T-helper 2 cell (primary cell): ENCODE measurements around the gene CARNS1.
A peak's percentile ranks its signal among the peaks of the same experiment; 100 is the strongest.

ENCODE experiments used
- DNase-seq, 5 experiments: peaks; one replicate each; pipeline versions ENCODE4 v3.0.0 to v3.0.0-alpha.2; 2012 to 2022

Gene CARNS1

GRCh38 chr11:67441098-67441563 is 25.7 kb downstream of the CARNS1 start:
- DNase-seq = no peak

DNA sequence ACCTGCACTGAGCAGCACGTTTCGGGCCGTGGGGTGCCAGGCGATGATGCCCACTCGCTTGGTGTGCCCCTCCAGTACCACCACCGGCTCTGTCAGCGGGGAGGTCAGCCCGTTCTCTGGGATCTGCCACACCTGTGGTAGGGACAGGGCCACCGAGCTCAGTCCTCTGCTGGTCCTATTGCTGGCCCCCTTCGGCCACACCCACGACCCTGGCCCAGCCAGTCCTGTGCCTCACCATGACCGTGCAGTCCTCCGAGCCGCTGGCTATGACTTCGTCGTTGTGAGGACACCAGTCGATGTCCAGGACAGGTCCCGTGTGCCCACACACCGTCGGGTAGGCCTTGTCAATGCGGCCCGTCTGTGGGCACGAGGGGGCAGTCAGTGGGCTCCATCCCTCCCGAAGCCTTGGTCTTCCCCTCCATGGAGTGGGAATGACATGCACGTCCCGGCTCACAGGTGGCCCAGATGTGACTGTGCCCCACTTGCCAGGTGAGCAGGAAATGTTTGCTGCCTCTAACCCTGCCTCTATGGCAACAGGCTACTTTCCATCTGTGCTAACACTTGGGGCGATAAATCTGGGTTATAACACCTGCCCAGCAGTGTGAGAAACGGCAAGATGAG is 26.4 kb downstream of the CARNS1 start:
- DNase-seq = peak in 2 of 5 experiments; percentile 38 to 46

- DNase-seq = no peak
These were observed 27.3 kb downstream of the CARNS1 start for GRCh38 chr11:67442504-67443404.

DNA sequence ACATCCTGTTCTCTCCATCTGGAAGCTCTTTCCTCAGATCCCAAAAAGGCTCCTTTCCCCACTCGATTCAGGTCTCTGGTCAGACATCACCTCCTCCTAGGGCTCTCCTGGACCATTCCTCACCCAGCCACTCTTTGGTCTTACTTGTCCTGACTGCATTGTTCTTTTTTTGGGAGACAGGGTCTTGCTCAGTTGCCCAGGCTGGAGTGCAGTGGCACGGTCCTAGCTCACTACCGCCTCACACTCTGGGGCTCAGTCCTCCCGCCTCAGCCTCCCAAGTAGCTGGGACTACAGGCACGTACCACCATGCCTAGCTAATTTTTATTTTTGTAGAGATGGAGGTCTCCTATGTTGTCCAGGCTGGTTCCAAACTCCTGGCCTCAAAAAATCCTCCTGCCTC is 30.0 kb downstream of the CARNS1 start:
- DNase-seq = no peak

DNA sequence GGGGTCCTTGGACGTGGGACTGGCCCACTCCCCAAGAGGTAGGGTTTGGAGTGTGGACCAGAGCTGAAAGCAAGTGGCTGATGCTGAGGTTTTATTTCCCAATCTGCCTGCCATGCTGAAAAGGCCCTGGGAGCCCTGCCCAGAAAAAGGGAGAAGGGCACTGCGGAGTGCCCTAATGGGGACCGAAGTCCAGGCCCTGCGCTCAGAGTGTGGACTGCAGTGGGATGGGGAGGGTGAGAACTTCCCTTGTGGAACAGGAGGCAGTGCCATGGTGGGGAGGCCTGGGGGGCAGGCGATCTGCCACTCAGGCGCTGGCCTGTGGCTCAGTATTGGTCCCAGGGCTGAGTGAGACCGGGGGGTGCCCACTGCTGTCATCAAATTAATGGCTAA is 32.7 kb downstream of the CARNS1 start:
- DNase-seq = no peak

DNA sequence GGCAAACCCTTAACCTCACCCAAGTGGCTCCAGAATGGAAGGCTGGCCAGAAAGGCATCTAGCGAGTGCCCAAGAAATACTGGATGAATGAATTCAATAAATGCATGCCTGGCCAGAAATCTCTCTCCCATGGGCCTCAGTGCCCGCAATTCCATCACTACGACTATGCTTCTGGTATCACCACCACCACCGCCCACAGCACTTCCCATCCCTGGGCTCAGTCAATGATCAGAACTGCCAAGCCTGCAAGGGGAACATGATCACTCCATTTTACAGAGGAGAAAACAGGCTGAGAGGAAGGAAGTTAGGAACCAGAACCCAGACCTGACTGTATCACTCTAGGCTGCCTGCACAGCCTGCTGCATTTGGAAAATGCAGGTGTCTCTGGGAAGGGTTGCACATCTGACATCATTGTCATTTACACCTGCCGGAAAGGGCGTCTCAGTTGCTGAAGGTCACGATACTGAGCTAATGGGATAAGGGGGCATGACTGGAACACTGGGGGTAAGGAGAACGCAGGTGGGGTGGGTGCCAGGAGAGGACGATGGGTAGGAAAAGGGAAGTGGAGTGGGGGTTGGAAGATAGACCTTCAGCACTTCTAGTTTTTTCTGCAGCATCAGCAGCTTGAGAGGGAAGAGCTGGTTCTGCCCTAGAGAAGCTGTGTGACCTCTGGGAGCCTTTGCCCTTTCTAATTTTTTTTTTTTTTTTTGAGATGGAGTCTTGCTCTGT is 33.8 kb downstream of the CARNS1 start:
- DNase-seq = no peak

DNA sequence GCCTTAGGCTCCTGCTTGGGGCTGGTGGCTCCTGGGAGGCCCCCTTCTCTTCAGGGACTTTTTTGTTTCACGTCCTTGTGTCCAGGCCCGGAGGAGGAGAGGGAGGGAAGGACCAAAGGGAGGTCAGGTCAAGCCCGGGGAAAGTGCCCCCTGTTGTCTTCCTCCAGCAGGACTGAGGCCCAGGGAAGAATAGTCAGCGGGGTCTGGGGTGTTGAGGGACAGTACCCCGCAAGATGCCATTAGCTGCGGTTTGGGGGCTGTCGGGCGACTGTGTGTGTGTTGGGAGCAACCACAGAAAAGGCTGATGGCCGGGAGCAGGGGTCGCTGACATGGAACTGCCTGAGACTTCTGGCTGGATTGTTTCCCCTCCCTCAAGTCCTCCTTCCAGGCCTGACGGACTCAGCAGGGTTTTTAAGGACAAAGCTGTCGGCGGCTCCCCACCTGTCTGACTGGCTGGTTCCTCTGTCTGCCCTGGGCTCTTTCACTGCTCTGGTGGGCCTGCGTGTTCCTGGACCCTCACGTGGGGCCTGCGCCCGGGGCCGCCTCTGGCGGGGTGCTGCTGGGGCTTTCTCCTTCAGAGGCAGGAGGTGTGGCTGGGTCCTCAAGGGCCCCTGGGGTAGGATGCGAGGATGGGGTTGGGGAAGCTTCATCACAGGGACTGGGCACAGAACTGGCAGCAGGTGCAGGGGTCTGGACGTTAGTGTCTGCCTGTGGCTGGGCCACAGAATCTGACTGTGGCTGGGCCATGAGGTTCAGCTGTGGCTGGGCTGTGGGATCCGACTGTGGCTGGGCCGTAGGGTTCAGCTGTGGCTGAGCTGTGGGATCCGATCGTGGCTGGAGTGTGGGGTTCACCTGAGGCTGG is 35.5 kb downstream of the CARNS1 start:
- DNase-seq = no peak

GRCh38 chr11:67451658-67451976 is 36.1 kb downstream of the CARNS1 start:
- no peak for DNase-seq

GRCh38 chr11:67452141-67452952 is 36.9 kb downstream of the CARNS1 start, which contains the start of gene GPR152:
TSS of gene GPR152 (minus strand) at chr11:67452729. CDS start at chr11:67452724, 5 bp downstream.
- DNase-seq = no peak

- no peak for DNase-seq
These were observed 38.6 kb downstream of the CARNS1 start for GRCh38 chr11:67453816-67454732.

- no peak for DNase-seq
These were observed 39.6 kb downstream of the CARNS1 start, which contains the start of gene CABP4 for GRCh38 chr11:67455054-67455453. TSS of gene CABP4 (plus strand) at chr11:67455354. CDS start at chr11:67455424, 70 bp downstream.

GRCh38 chr11:67456068-67456705 is 40.7 kb downstream of the CARNS1 start:
- DNase-seq = no peak

DNA sequence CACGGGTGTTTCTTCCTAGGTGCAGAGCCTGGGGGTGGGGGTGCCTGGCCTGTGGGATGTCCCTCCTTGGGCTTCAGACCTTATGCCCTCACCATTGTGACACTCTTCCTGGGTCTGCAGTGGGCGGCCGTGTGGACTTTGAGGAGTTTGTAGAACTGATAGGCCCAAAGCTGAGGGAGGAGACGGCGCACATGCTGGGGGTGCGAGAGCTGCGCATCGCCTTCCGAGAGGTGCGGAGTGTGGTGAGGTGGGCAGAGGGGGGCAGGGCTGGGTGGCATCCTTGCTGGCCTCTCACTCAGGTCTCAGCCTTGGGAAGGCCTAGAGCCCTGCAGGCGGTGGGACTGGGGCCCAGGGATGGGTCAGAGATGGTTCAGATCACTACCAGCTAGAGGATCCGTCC is 42.0 kb downstream of the CARNS1 start:
- DNase-seq = no peak

GRCh38 chr11:67458266-67458665 is 42.8 kb downstream of the CARNS1 start:
- no peak for DNase-seq

- no peak for DNase-seq
These were observed 47.7 kb downstream of the CARNS1 start for GRCh38 chr11:67463186-67463585.

- DNase-seq = no peak
These were observed 48.4 kb downstream of the CARNS1 start for GRCh38 chr11:67463680-67464410.

DNA sequence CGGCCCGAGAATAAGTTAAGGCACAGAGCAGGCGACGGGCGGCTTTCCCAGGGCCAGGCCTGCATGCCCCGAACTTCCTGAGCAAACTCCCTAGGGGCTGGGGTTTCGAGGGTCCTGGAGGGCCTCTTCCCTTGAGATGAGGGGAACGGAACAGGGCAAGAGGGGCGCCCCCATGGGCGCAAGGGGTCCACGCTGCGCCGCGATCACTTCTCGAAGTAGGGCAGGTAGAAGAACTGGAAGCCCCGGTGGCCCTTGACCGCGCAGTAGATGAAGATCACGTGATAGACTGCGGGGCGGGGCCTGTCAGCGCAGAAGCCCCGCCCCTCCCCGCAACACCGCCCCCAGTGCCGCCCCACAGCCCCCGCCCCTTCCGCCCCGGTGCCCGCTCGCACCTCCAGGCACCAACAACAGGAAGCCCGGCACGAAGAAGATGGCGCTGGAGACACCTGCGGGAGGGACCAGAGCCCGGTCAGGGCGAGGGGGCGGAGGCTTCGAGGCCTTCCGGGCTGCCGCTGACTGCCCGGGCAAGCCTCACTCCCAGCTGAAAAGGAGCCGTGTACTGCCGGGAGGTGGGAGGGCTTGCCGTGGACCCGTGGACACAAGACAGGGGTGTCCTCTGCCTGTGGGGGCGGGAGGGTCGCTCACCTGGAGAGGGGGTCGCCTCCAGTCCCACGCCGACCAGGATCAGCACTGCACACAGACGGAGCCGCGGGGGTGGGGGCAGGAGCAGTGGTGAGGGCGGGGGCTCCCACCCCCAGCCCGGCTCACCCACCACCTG is 49.1 kb downstream of the CARNS1 start:
- peak; percentile 84 to 96 (median 90) for DNase-seq

DNA sequence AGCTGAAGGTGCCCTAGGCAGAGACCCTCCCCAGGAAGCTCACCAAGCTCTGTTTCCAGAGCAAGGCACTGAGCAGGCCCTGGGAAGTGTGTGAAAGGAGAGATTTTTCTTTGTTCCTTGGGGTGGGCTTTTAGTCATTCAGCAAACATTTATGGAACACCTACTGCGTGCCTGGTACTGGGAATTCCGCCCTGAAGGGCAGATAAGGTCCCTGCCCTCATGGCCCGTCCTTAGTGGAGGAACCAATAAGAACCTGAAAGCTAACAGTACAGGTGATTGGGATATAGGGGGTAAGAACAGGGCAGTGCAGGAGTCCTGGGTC is 49.7 kb downstream of the CARNS1 start:
- DNase-seq = no peak
